HG03280 (cell line): ENCODE results near the gene RABGAP1L.

Source experiments
- ATAC-seq: cut with Tn5 transposase; IDR thresholded peaks from one replicate; pipeline ENCODE4 v1.9.1; 2021; ENCODE audit warnings: mild to moderate bottlenecking, moderate library complexity; ENCODE audit not compliant: unreplicated experiment

RABGAP1L gene

GRCh38 chr1:174742805-174743653, 583.7 kb downstream of the RABGAP1L start:
- no peak for ATAC-seq

DNA sequence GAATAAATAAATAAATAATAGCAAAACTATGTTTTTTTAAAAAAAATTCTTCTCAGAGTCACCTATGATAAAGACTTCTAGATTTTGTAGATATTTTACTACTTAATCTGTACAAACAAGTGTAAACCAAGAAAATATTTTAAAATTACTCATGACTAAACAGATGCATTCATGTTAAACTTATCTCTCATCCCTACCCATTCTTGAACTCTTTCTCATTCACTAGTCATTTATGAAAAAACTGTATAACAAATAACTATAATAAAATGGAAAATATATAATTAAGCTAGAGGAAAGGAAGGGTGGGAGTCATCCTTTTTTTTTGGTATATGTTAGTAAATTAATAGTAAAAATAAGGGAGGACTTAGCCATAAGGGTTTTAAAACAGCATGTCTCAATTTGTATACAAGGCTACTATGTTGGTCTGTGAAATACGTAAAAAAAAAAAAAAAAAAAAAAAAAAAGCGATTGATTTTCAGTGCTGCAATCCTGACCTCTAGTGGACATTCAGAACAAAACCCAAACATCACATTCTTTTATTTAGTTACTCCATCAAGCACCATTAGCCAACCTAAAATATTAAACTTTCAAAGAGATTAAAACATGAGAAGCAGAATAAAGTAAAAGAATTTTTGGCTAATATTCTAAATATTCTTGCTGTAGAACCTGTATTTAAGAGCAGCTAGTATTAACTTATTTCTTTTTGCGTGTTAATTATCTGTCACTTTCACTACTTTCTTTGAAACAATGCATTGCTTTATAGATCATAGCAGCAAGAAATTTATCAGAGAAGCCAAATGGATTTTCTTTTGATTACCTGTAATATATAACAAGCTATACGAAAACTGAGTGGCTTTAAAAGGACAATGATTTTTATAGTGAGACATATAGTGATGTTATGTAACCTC, 584.6 kb downstream of the RABGAP1L start:
- no peak for ATAC-seq

DNA sequence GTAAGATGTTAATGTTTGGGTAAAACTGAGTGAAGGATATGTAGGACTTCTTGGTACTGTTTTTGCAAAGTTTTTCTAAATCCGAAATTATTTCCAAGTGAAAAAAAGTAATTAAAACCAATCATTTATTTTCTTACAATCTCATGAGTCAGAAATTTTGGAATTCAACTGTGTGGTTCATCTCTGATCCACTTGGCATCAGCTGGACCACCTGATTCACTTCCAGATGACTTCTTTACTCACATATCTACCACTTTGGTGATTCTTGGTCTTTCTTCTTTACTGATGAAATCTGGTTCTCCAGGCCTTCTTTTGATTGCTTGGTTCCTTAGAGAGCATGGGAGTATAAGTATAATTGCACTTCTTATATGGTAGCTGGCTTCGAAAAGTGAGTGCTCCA, 585.6 kb downstream of the RABGAP1L start:
- ATAC-seq, result no peak

- no peak for ATAC-seq
Observed at GRCh38 chr1:174746024-174746808, 586.9 kb downstream of the RABGAP1L start.

- no peak for ATAC-seq
Observed at GRCh38 chr1:174747613-174748012, 588.3 kb downstream of the RABGAP1L start.

- ATAC-seq, result no peak
Observed at GRCh38 chr1:174748586-174748985, 589.3 kb downstream of the RABGAP1L start.

DNA sequence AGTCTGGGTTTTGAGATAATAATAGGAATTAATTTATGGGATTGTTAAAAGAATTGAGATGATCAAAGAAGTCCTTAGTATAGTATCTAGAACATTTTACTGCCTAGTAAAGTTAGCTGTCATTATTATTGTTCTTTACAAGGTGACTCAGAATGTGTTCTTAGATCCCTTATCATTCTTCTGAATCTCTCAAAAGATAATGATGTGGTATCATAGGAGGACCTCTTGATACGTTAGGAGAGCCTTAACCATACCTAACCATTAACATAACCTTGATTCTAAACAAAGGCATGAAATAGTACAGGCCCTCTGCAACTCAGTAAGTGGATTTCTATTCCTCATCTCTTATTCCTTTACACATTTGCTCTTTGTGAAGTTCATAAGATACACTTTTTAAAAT, 593.8 kb downstream of the RABGAP1L start:
- ATAC-seq, result no peak

DNA sequence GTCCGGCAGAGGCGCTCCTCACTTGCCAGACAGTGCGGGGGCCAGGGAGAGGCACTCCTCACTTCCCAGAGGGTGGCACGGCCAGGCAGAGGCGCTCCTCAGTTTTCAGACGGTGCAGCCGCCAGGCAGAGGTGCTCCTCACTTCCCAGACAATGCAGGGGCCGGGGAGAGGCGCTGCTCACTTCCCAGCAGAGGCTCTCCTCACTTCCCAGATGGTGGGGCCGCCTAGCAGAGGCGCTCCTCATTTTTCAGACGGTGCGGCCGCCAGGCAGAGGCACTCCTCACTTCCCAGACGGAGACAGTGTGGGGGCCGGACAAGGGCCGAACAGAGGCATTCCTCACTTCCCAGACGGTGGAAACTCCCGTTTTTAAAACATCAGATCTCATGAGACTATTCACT, 602.0 kb downstream of the RABGAP1L start:
- no peak for ATAC-seq

DNA sequence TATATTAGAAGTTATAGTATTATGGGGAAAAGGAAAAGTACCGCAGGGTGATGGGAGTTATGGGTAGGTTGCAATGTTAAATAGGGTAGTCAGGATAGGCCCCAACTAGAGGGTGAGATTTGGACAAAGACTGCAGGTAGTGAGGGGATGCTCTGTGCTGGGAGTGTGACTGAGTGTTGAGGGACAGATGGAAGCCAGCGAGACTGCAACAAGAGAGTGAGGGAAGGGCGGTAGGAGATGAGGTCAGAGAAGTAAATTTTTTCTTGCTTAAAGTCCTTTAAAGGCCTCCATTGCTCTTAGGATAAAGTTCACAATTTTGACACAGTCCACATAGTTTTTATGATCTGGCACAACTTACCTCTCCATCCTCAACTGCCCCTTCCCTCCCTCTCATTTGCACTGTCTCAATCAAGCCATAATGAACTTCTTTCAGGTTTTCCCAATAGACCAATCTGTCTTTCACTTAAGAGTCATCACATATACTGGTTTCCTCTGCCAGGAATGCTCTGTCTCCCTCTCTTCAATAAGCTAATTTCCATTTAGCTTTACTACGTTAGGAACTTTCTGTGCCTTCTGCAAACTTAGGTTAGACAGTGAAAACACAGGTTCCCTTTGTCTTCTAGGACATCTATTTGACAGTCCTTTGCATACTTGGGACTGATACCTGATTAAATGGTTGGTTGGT, 602.7 kb downstream of the RABGAP1L start:
- ATAC-seq, result no peak

DNA sequence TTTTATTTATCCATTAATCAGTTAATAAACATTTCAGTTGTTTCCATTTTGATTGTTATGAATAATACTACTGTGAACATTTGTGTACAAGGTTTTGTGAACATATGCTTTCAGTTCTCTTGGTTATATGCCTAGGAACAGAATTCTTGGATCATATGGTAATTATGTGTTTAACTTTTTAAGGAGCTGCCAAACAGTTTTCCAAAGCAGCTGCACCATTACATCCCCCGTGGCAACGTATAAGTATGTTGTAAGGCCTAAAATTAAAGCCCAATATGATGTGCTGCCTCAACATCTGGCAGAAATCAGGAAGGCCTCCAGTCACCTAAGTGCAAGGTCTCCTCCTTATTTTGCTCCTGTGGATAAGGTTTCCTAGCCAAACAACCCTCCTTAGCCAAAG, 604.9 kb downstream of the RABGAP1L start:
- ATAC-seq, result no peak

GRCh38 chr1:174766727-174767126, 607.4 kb downstream of the RABGAP1L start:
- ATAC-seq, result no peak

DNA sequence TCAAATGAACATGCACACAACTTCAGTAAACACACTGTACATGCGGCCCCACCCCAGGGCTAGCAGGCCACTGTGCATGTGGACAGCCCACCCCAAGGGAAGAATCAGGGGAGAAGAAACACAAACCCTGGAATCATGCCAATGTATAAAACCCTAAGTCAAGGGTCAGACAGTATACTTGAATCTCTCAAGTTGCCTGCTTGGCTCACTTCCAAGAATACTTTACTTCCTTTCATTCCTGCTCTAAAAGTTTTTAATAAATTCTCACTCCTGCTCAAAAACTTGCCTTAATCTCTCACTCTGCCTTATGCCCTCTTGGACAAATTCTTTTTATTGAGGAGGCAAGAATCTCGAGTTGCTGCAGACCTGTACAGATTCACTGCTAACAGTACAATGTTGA, 609.2 kb downstream of the RABGAP1L start:
- ATAC-seq, result no peak

DNA sequence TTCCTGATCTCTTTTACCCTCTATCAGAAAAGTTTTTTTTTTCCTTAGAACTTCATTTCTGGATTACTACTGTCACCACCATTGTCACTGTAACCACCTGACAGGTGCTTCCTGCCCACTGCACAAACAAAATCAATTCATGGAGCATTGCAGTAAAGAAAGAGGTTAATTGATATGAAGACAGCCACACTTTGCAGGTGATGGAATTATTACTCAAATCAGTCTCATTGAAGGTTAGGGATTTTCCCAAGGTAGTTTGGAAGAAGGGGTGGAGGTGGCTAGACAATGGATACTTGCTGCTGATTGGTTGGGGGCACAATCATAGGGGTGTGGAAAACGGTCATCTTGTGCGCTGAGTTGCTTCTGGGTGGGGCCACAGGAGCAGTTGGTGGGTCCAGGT, 609.6 kb downstream of the RABGAP1L start:
- no peak for ATAC-seq

DNA sequence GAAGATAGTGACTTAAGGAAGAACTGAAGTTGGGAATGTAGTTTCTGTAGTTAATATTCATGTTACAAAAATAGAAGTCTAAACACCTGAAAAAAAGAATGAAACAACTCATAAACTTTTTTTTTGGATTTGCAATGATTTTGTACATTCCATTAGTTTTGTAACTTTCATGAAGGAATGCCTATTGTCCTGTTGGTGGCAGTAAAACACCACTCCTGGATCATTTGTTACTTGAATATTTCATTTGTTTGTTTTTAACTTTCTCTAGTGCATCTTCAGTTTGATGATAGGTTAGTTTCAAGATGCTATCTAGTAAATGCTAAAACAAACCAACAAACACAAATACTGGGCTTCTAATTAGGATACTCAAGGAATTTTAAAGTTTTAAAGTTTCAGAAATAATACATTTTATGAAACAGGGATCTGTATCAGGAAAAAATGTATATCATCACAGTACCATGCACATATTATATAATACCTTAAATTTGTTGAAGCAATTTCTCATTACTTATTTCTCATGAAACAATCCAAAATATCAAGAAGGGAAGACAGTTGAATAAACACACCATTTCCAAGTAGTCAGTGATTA, 610.7 kb downstream of the RABGAP1L start:
- ATAC-seq, result no peak

GRCh38 chr1:174775621-174776020, 616.3 kb downstream of the RABGAP1L start:
- ATAC-seq, result no peak

DNA sequence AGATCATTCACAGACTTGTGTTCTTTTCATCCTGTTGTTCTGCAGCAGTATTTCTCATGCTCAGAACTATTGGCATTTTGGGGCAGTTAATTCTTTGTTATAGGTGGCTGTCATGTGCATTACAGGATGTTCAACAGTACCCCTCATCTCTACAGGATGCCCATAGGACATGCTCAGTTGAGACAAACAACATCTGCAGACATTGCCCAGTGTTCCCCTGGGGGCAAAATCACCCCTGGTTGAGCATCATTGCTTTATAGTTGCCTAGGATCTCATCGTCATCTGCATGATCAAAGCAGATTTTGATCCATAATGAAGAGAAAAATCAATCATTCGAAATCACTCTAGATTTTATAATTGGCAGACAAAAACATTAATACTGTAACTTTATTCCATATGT, 617.9 kb downstream of the RABGAP1L start:
- ATAC-seq, result no peak

- no peak for ATAC-seq
Observed at GRCh38 chr1:174785510-174785909, 626.2 kb downstream of the RABGAP1L start.

DNA sequence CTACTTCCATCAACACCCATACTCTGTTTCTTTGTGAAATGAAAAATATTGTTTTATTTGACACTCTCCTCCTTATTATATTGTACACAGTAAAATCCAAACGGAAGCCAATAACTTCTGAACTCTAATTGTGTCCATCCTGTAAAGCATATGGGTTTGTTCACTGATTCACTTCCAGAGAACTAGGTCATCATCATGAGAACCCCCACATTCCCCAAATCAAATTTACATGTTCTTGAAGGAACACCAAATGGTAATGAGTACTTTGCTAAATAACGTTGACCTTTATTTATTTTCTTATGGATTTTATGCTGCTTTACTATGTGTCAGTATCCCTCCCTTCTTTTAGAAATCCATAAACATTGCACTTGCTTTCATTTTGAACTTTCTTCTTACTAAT, 627.0 kb downstream of the RABGAP1L start:
- ATAC-seq, result no peak

- ATAC-seq, result peak; percentile 51
Observed at GRCh38 chr1:174786760-174787159, 627.4 kb downstream of the RABGAP1L start.

DNA sequence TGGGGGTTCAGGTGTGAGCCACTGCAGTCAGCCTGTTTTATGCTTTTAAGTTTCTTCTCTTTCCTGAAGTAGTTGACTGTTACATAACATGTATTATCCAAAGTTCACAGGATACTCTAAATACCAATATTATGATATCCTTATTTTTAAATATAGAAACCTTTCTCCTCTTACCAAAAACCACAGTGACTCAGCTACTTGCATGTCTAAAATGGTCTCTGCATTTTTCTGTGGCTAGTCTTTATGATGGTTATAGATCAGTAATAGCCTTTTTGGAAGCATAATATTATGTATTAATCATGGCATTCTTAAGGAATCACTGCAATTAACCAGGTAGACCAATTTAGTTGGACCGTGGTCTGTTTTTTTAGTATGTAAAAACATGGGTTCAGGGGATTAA, 629.7 kb downstream of the RABGAP1L start:
- ATAC-seq, result no peak
